ENCODE data around the gene BRIX1.

Gene BRIX1

GRCh38 chr5:34915139-34915855, at the start of gene BRIX1, which contains the start of gene RAD1:
Gene BRIX1 (plus strand): TSS chr5:34915711. CDS start chr5:34915739, 28 bp downstream.
Gene RAD1 (minus strand): TSS chr5:34915504. CDS start chr5:34914892, 612 bp downstream.
- peak; percentile 97 for DNase-seq (ENCODE audit: low spot score)

GRCh38 chr5:34866989-34867471, 48.5 kb upstream of the BRIX1 start:
- DNase-seq (ENCODE audit: low spot score) = no peak

- no peak for DNase-seq (ENCODE audit: low spot score)
These were observed 47.9 kb upstream of the BRIX1 start for GRCh38 chr5:34867660-34868059.

- DNase-seq (ENCODE audit: low spot score) = no peak
These were observed 46.7 kb upstream of the BRIX1 start for GRCh38 chr5:34868791-34869190.

- DNase-seq (ENCODE audit: low spot score) = no peak
These were observed 46.3 kb upstream of the BRIX1 start for GRCh38 chr5:34869256-34869655.

GRCh38 chr5:34870382-34870781, 45.1 kb upstream of the BRIX1 start:
- no peak for DNase-seq (ENCODE audit: low spot score)

- DNase-seq (ENCODE audit: low spot score) = no peak
These were observed 39.2 kb upstream of the BRIX1 start for GRCh38 chr5:34876275-34876674.

GRCh38 chr5:34881246-34881645, 34.3 kb upstream of the BRIX1 start:
- no peak for DNase-seq (ENCODE audit: low spot score)

- no peak for DNase-seq (ENCODE audit: low spot score)
These were observed 29.0 kb upstream of the BRIX1 start for GRCh38 chr5:34886392-34887119.

GRCh38 chr5:34889394-34889793, 26.1 kb upstream of the BRIX1 start:
- no peak for DNase-seq (ENCODE audit: low spot score)

- no peak for DNase-seq (ENCODE audit: low spot score)
These were observed 23.5 kb upstream of the BRIX1 start for GRCh38 chr5:34891981-34892380.

GRCh38 chr5:34892414-34892813, 23.1 kb upstream of the BRIX1 start:
- no peak for DNase-seq (ENCODE audit: low spot score)

- DNase-seq (ENCODE audit: low spot score) = no peak
These were observed 20.8 kb upstream of the BRIX1 start for GRCh38 chr5:34894716-34895115.

- DNase-seq (ENCODE audit: low spot score) = no peak
These were observed 19.7 kb upstream of the BRIX1 start for GRCh38 chr5:34895641-34896419.

GRCh38 chr5:34897646-34898045, 17.9 kb upstream of the BRIX1 start:
- no peak for DNase-seq (ENCODE audit: low spot score)

- DNase-seq (ENCODE audit: low spot score) = peak; percentile 76
These were observed 17.1 kb upstream of the BRIX1 start for GRCh38 chr5:34898258-34898895.

- DNase-seq (ENCODE audit: low spot score) = no peak
These were observed 16.4 kb upstream of the BRIX1 start for GRCh38 chr5:34899066-34899465.

- DNase-seq (ENCODE audit: low spot score) = no peak
These were observed 14.9 kb upstream of the BRIX1 start for GRCh38 chr5:34900652-34901051.

GRCh38 chr5:34903260-34903659, 12.3 kb upstream of the BRIX1 start:
- no peak for DNase-seq (ENCODE audit: low spot score)

- DNase-seq (ENCODE audit: low spot score) = no peak
These were observed 9.9 kb upstream of the BRIX1 start for GRCh38 chr5:34905564-34905963.

- DNase-seq (ENCODE audit: low spot score) = no peak
These were observed 2.4 kb upstream of the BRIX1 start for GRCh38 chr5:34913072-34913471.

GRCh38 chr5:34914671-34915138, 806 bp upstream of the BRIX1 start:
- peak; percentile 67 for DNase-seq (ENCODE audit: low spot score)

Measured in RKO (cell line).